T-helper 17 cell (primary cell): Measurements from ENCODE around the gene DONSON. TPM values are rescaled to one million over a fixed set of nuclear protein-coding genes. Genes with fewer than 3 reads are reported as not detected.
"Not testable (repeated sequence)": the region's sequence is repeated elsewhere in the genome, so short reads cannot be mapped to it uniquely, and the experiment has no call there.

Experiments
- ATAC-seq: fragments of 150-1000 bp; cut with Tn5 transposase; 2 replicates; pipeline ENCODE4 v1.10.0; 2021; ENCODE audit warnings: mild to moderate bottlenecking, moderate library complexity
- DNase-seq, 3 donors: peaks; one replicate each; pipeline versions ENCODE4 v3.0.0 to v3.0.0-alpha.2; 2020 to 2021
- H3K9me3 ChIP-seq: one replicate; pipeline ENCODE4 v1.7.0; 2013; ENCODE audit warnings: low read length, mild to moderate bottlenecking; ENCODE audit not compliant: control insufficient read depth, poor library complexity, severe bottlenecking
- H3K27ac Mint-ChIP-seq: one replicate; pipeline ENCODE4 v1.8.0; 2022; ENCODE audit warnings: mild to moderate bottlenecking, moderate library complexity, mixed read lengths
- H3K27me3 Mint-ChIP-seq: one replicate; pipeline ENCODE4 v1.8.0; 2022; ENCODE audit warnings: mixed read lengths
- H3K36me3 Mint-ChIP-seq: one replicate; pipeline ENCODE4 v1.8.0; 2022; ENCODE audit warnings: low read depth, mixed read lengths
- H3K4me1 Mint-ChIP-seq: one replicate; pipeline ENCODE4 v1.8.0; 2022; ENCODE audit warnings: mild to moderate bottlenecking, mixed read lengths
- H3K4me3 Mint-ChIP-seq: one replicate; pipeline ENCODE4 v1.8.0; 2022; ENCODE audit warnings: mild to moderate bottlenecking, moderate library complexity, mixed read lengths
- total RNA-seq, 4 donors: library from RNA in 2 of 4; stranded (reverse) in 2 of 4; gene quantifications; one replicate each; pipeline ENCODE4 v1.2.3 and lab custom pipeline; 2022 to 2026

The DONSON gene
- total RNA-seq, 2 donors from 2014 or later: 8.9 to 10.0 TPM

DNA sequence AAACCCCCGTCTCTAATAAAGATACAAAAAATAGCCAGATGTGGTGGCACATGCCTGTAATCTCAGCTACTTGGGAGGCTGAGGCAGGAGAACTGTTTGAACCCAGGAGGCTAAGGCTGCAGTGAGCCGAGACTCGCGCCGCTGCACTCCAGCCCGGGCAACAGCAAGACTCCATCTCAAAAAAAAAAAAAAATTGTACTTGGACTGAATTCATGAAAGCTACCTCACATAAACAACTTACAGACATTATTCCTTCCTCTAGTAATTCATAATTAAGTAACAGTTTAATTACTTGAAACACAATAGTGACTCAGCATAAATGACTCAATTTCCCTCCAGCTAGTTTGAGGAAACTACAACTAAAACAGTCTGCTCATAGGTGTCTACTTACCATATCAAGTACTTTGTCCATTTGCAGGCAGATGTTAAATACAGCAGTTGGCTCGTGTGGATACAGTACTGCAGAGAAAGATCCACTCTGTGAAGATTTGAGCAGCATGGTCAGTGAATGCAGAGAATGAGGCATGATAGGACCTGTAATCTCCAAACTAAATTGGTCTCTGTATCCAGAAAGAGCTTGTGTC, 9.4 kb downstream of the DONSON start:
- no peaks in the 10 kb centered on the region for H3K4me1 Mint-ChIP-seq
- no peaks in the 10 kb centered on the region for H3K9me3 ChIP-seq
- no peak for DNase-seq
- no peak overlapping the region for H3K4me3 Mint-ChIP-seq
- ATAC-seq: no peak
- peak overlapping the region; percentile 54 for H3K27ac Mint-ChIP-seq
- peaks cover 2% of the 10 kb centered on the region for H3K36me3 Mint-ChIP-seq
- no peaks in the 10 kb centered on the region for H3K27me3 Mint-ChIP-seq

DNA sequence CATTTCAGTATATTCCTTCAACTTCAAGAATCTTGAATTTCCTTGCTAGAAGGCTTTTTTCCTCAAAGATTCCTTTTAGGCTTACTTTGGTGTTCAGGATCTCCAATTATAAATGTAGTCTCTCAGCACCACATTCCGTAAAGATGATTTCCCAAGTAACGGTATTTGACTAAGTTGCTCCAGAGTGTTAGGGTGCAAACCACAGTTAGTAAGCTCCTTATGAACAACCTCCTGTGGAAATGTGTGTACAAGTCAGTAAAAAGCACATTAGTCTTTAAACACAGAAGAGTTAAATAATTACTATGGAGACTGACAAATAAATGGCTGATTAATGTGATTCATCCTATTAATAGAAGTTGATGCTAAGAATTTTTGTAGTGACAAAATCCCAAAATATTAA, 10.3 kb downstream of the DONSON start:
- H3K9me3 ChIP-seq: no peaks in the 10 kb centered on the region
- H3K4me1 Mint-ChIP-seq: no peaks in the 10 kb centered on the region
- ATAC-seq: no peak
- no peak overlapping the region for H3K4me3 Mint-ChIP-seq
- no peaks in the 10 kb centered on the region for H3K27me3 Mint-ChIP-seq
- no peak overlapping the region for H3K27ac Mint-ChIP-seq
- H3K36me3 Mint-ChIP-seq: peaks cover 2% of the 10 kb centered on the region
- no peak for DNase-seq

DNA sequence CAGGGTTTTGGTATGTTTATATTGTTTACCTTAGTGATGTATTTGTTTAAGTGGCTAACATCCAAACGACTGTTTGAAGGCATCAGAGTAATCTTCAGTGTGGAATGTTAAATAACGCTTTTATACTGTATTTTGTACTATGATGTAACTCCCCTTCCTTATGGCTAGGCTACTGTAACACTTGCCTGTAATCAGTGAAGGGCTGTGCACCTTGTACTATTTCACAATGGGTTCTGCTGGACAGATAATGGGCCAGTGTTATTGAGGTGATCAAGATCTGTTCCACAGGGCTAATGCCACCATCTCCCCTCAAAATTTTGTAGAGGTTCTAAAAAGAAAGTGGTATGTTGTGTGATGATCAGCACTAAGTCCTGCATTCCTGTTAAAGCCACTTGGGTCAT, 11.7 kb downstream of the DONSON start:
- H3K27ac Mint-ChIP-seq, H3K27me3 Mint-ChIP-seq, ATAC-seq, DNase-seq, H3K9me3 ChIP-seq, H3K4me3 Mint-ChIP-seq, H3K4me1 Mint-ChIP-seq, H3K36me3 Mint-ChIP-seq: not testable (repeated sequence)

DNA sequence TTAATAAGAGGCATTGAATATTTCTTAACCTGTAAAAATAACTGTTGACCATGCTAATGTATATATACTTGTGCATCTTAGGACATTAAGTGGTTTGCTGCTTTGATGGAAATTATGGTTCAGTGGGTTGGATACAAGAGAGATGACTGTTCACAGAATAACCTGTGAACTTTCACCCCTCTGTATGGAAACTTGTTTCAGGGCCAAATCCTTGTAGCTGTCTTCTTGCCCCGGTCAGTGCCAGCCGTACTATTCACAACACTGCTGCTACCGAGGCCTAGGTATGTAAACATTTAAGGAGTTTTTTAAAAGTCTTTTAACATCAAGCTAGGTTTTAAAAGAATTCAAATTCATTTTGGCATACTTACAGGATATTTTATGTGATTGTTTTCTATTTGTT, 16.1 kb downstream of the DONSON start:
- Mint-ChIP-seq H3K4me3 (no peak overlapping the region), H3K27ac (peak overlapping the region; percentile 41), H3K4me1 (peaks cover 8% of the 10 kb centered on the region), H3K27me3 (no peaks in the 10 kb centered on the region), H3K36me3 (peaks cover 3% of the 10 kb centered on the region)
- H3K9me3 ChIP-seq: no peaks in the 10 kb centered on the region
- DNase-seq (no peak), ATAC-seq (no peak)

DNA sequence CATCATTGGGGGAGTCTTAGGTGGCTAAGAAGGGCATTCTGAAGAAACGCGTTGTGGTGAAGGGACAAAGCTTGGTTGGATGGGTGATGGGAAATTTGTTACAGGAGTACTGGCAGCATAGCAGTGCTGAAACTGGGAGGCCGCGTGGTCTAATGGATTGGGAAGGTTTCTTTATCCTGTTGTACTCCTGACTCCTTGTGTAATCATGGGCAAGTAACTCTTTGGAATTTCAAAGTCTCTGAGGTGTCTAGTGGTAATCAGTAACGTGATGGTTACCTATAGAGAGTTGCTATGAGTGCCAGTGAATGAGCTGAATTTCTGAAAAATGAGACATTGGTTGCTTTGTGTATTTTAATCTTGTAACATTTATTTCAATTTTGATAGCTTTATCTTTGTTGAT, 18.5 kb downstream of the DONSON start:
- peaks cover 3% of the 10 kb centered on the region for H3K36me3 Mint-ChIP-seq
- H3K4me1 Mint-ChIP-seq: peaks cover 10% of the 10 kb centered on the region
- H3K9me3 ChIP-seq: no peaks in the 10 kb centered on the region
- H3K4me3 Mint-ChIP-seq: no peak overlapping the region
- no peak for ATAC-seq
- no peak for DNase-seq
- H3K27ac Mint-ChIP-seq: peak overlapping the region; percentile 67
- H3K27me3 Mint-ChIP-seq: no peaks in the 10 kb centered on the region

DNA sequence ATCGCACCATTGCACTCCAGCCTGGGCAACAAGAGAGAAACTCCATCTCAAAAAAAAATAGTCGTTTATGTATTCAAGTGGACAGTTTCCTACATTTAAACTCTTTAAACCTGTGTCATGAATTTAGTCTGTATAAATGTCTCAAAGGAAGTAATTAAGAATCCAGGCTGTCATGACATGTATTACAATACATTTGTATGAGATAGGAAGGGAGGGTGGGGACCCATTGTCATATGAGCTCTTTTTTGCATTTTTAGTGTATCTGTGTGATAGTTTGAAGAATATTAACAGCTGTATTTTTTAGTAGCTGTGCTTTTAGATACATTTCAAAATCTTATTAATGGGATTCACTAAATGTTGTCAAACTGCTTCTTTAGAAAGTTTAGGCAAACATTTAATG, 20.0 kb downstream of the DONSON start:
- peaks cover 5% of the 10 kb centered on the region for H3K36me3 Mint-ChIP-seq
- peak overlapping the region; percentile 65 for H3K27ac Mint-ChIP-seq
- H3K27me3 Mint-ChIP-seq: no peaks in the 10 kb centered on the region
- DNase-seq (no peak), ATAC-seq (no peak)
- H3K4me3 Mint-ChIP-seq: no peak overlapping the region
- no peaks in the 10 kb centered on the region for H3K9me3 ChIP-seq
- peaks cover 13% of the 10 kb centered on the region for H3K4me1 Mint-ChIP-seq

DNA sequence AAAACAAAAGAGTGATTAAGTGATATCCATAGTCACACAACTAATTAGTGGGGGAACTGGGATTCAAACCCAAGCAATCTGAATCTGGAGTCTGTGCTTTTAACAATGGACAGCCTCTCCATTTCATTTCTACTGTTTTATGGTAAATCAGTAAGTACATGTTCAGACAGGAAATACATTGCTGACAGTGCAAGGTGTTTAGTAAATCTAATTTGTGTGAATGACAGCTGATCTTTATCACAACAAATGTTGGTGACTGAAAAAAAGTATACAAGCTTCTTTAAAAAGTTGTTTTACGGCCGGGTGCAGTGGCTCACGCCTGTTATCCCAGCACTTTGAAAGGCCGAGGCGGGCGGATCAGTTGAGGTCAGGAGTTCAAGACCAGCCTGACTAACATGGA, 20.6 kb downstream of the DONSON start:
- Mint-ChIP-seq H3K36me3 (peaks cover 5% of the 10 kb centered on the region), H3K27ac (peak overlapping the region; percentile 65), H3K27me3 (no peaks in the 10 kb centered on the region), H3K4me1 (peaks cover 13% of the 10 kb centered on the region), H3K4me3 (no peak overlapping the region)
- no peak for DNase-seq
- no peak for ATAC-seq
- no peaks in the 10 kb centered on the region for H3K9me3 ChIP-seq

DNA sequence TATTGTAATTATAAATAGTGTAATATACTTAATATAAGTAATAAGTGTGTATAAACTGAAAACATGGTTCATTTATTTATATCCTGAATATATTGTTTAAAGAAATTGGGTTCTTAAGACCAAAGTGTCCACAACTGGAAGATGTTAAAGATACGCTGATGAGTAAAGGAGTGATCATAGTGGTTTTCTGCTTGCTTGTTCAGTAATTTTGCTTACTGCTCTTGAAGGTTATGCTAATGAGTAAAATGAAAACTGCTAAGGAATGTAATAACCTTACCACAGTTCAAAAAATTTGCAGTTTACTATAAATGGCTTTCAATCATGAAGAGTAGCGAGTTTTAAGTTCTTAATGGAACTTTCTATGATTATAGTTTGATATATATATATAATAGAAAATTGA, 22.0 kb downstream of the DONSON start:
- no peaks in the 10 kb centered on the region for H3K9me3 ChIP-seq
- no peak for ATAC-seq
- Mint-ChIP-seq H3K27ac (peak overlapping the region; percentile 65), H3K4me3 (no peak overlapping the region), H3K4me1 (peaks cover 16% of the 10 kb centered on the region), H3K36me3 (peaks cover 5% of the 10 kb centered on the region), H3K27me3 (no peaks in the 10 kb centered on the region)
- DNase-seq: no peak

DNA sequence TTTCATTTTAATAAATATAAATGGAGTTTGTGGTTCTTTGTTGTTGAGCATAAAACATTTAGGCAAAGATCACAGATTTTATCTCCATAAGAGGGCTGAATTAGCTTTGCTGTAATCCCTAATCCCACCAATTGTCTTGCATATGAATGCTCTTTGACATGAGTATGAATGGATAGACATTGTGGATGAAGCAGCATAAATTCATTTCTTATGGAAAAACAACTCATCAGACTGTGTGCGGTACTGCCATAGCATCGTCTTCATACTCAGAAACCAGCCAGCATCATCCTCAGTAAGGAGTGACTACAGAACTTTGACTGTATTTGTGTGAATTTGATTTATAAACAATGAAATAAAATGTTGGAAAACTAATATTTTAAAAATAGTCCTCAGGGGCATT, 26.1 kb downstream of the DONSON start:
- H3K36me3 Mint-ChIP-seq: peaks cover 8% of the 10 kb centered on the region
- ATAC-seq (no peak), DNase-seq (no peak)
- peak overlapping the region; percentile 19 for H3K27ac Mint-ChIP-seq
- H3K4me1 Mint-ChIP-seq: peaks cover 21% of the 10 kb centered on the region
- no peak overlapping the region for H3K4me3 Mint-ChIP-seq
- H3K27me3 Mint-ChIP-seq: no peaks in the 10 kb centered on the region
- H3K9me3 ChIP-seq: no peaks in the 10 kb centered on the region

DNA sequence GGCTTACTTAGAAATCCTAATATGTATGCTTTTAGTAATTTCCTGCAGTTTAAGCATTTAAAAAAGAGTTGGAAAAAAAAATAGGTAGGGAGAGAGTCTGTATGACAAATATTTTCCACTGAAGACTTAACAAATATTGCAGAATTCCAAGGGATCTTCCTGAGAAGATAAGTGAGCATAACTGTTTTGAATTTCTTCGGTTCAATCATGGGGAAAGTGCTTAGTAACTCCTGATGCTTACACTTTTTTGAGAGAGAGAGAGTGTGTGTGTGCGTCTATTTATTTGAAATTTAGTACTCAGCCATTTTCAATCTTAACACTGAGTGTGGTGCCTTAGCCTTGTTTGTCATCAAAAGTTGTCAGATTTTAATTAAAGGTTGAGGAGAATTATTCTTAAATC, 27.1 kb downstream of the DONSON start:
- H3K9me3 ChIP-seq: no peaks in the 10 kb centered on the region
- no peaks in the 10 kb centered on the region for H3K27me3 Mint-ChIP-seq
- H3K4me1 Mint-ChIP-seq: peaks cover 23% of the 10 kb centered on the region
- no peak overlapping the region for H3K4me3 Mint-ChIP-seq
- ATAC-seq (no peak), DNase-seq (no peak)
- H3K27ac Mint-ChIP-seq: peak overlapping the region; percentile 84
- H3K36me3 Mint-ChIP-seq: peaks cover 8% of the 10 kb centered on the region

DNA sequence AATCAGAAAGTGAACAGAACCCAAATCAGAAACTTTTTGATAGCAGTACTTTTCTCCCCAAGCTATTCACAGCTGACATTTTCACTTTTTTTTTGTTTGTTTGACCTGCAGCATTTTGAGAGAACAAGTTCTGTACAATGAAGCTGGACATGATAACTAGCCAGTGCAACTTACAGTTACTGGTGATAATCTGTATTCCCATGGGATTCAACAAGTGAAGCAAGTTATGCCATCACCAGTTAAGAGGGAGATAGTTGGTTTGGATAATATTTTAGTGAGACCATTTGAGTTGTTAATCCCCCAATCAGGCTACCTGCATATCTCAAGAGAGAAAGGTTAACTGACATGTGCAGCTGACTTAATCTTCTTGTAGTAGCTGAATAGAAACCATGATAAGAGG, 27.5 kb downstream of the DONSON start:
- DNase-seq (no peak), ATAC-seq (no peak)
- H3K4me1 Mint-ChIP-seq: peaks cover 27% of the 10 kb centered on the region
- no peaks in the 10 kb centered on the region for H3K27me3 Mint-ChIP-seq
- peak overlapping the region; percentile 84 for H3K27ac Mint-ChIP-seq
- no peak overlapping the region for H3K4me3 Mint-ChIP-seq
- peaks cover 10% of the 10 kb centered on the region for H3K36me3 Mint-ChIP-seq
- no peaks in the 10 kb centered on the region for H3K9me3 ChIP-seq

DNA sequence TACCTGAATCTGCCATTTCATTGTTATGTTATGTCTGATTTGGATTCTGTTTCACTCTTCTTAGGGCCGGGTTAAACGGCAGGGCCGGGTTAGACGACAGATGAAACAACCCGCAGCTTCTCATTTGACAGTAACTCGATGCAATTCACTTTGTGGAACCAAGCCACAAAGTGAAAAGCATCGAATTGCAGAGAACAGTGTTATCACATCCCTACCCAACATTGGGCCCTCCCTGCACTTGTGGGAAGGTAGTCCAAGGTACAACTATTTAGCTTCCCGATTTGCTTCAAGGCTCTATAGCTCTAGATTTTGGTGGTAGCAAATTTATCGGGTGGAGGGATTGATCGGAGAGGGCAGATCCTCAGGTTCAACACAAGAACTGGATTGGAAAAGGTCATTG, 28.7 kb downstream of the DONSON start:
- no peak overlapping the region for H3K27ac Mint-ChIP-seq
- ATAC-seq (no peak), DNase-seq (no peak)
- no peaks in the 10 kb centered on the region for H3K27me3 Mint-ChIP-seq
- H3K36me3 Mint-ChIP-seq: peaks cover 10% of the 10 kb centered on the region
- no peak overlapping the region for H3K4me3 Mint-ChIP-seq
- peaks cover 32% of the 10 kb centered on the region for H3K4me1 Mint-ChIP-seq
- H3K9me3 ChIP-seq: no peaks in the 10 kb centered on the region

DNA sequence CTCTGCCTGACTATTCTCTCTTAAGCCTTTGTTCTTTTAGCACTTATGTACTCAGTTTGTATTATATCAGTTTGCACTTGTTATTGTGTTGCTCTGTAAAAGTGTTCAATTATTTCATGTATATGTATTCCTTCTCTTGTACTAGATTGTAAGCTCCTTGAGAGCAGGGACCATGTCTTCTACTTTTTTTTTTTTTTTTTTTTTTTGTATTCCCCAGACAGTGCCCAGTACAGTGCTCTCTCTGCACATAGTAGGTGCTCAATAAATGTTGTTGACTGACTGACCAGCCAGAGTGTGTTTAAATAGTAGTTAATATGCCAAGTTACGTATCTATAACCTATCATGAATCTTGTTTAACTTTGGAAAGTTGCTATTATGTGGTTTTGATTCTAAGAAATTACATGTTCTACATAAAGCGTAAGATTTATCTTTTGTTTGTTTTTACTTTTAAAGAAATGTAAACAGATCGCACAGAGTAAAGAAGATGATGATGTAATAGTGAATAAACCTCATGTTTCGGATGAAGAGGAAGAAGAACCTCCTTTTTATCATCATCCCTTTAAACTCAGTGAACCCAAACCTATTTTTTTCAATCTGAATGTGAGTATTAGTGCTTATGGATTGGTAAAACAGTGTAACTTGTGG, 29.6 kb downstream of the DONSON start:
- H3K27ac Mint-ChIP-seq: peak overlapping the region; percentile 51
- peaks cover 39% of the 10 kb centered on the region for H3K4me1 Mint-ChIP-seq
- peaks cover 15% of the 10 kb centered on the region for H3K36me3 Mint-ChIP-seq
- no peaks in the 10 kb centered on the region for H3K9me3 ChIP-seq
- ATAC-seq (no peak), DNase-seq (no peak)
- H3K27me3 Mint-ChIP-seq: no peaks in the 10 kb centered on the region
- peak overlapping the region; percentile 7 for H3K4me3 Mint-ChIP-seq

DNA sequence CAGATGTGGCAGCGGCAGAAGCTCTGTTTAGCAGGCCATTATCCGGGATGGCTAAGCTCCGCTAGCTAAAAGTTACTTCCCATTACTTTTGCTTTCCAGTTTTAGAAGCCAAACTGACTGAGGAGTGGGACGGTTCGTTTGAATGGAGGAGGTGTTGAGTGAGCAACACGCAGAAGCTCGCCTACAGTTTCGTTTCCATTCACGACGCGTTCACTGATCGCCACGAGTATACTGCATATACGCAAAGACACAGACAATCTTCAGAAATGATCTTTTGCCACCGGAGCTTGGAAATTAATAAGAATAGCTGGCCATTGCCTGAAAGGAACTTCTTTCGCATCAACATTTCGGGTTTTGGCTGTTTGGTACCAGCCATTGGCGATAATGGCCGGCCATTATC, 31.0 kb downstream of the DONSON start:
- H3K4me1 Mint-ChIP-seq: peaks cover 34% of the 10 kb centered on the region
- H3K36me3 Mint-ChIP-seq: peaks cover 13% of the 10 kb centered on the region
- no peak overlapping the region for H3K4me3 Mint-ChIP-seq
- ATAC-seq (no peak), DNase-seq (no peak)
- H3K27ac Mint-ChIP-seq: no peak overlapping the region
- no peaks in the 10 kb centered on the region for H3K9me3 ChIP-seq
- no peaks in the 10 kb centered on the region for H3K27me3 Mint-ChIP-seq
